WTC11 (cell line): ENCODE measurements around the gene SPTAN1. TPM values are rescaled to one million over a fixed set of nuclear protein-coding genes. Genes with fewer than 3 reads are reported as not detected.
A peak's percentile ranks its signal among the peaks of the same experiment; 100 is the strongest.

Source experiments
- ATAC-seq: fragments of 200-7000 bp; cut with Tn5 transposase; 2 replicates; pipeline ENCODE4 v1.10.0; 2021; ENCODE audit warnings: mild to moderate bottlenecking, moderate library complexity
- CTCF ChIA-PET: fragments of 300-600 bp; sonication (Branson Sonifier 250); formaldehyde crosslinking; loops from one replicate; lab custom pipeline; 2021; ENCODE audit warnings: antibody characterized with exemption; lab: Charles Lee
- POLR2A ChIA-PET: fragments of 350-600 bp; sonication (Branson Sonifier 250); formaldehyde crosslinking; loops from one replicate; lab custom pipeline; 2021; ENCODE audit warnings: antibody characterized with exemption; lab: Charles Lee
- DNase-seq: peaks from one replicate; pipeline ENCODE4 v3.0.0; 2021; ENCODE audit warnings: low spot score
- H3K27ac Mint-ChIP-seq: 2 replicates; pipeline ENCODE4 v1.8.0; 2021; ENCODE audit warnings: mixed read lengths
- H3K27me3 Mint-ChIP-seq: 2 replicates; pipeline ENCODE4 v1.8.0; 2021; ENCODE audit warnings: low read depth, mild to moderate bottlenecking, moderate library complexity, mixed read lengths
- H3K36me3 Mint-ChIP-seq: 2 replicates; pipeline ENCODE4 v1.8.0; 2021; ENCODE audit warnings: mixed read lengths
- H3K4me1 Mint-ChIP-seq: 2 replicates; pipeline ENCODE4 v1.8.0; 2022; ENCODE audit warnings: mixed read lengths
- H3K4me3 Mint-ChIP-seq: 2 replicates; pipeline ENCODE4 v1.8.0; 2021; ENCODE audit warnings: mild to moderate bottlenecking, moderate library complexity, mixed read lengths
- H3K9me3 Mint-ChIP-seq: 2 replicates; pipeline ENCODE4 v1.8.0; 2021; ENCODE audit warnings: mixed read lengths
- ARID4B ChIP-seq: sonication (generic); formaldehyde crosslinking; IDR thresholded peaks from 2 replicates; pipeline ENCODE4 v1.8.0; 2023; ENCODE audit warnings: missing genetic modification reagents, mild to moderate bottlenecking, borderline replicate concordance
- ATF1 ChIP-seq: sonication (generic); formaldehyde crosslinking; IDR thresholded peaks from 2 replicates; pipeline ENCODE4 v1.8.1; 2023; ENCODE audit warnings: mild to moderate bottlenecking, moderate library complexity, missing genetic modification reagents
- ATF6 ChIP-seq: sonication (generic); formaldehyde crosslinking; IDR thresholded peaks from 2 replicates; pipeline ENCODE4 v1.8.1; 2023; ENCODE audit warnings: mild to moderate bottlenecking, missing genetic modification reagents
- FOXK1 ChIP-seq: sonication (generic); formaldehyde crosslinking; IDR thresholded peaks from 2 replicates; pipeline ENCODE4 v1.8.0; 2022; ENCODE audit warnings: mild to moderate bottlenecking, moderate library complexity, missing genetic modification reagents
- FOXP1 ChIP-seq: sonication (generic); formaldehyde crosslinking; IDR thresholded peaks from 2 replicates; pipeline ENCODE4 v1.8.0; 2022; ENCODE audit warnings: missing genetic modification reagents, mild to moderate bottlenecking, moderate library complexity, borderline replicate concordance
- GRHL2 ChIP-seq: fragments of 250-450 bp; sonication (Bioruptor Pico); IDR thresholded peaks from 2 replicates; pipeline ENCODE4 v1.8.0; 2022; ENCODE audit warnings: mild to moderate bottlenecking, moderate library complexity; ENCODE audit not compliant: insufficient replicate concordance, severe bottlenecking
- KAT7 ChIP-seq: sonication (generic); formaldehyde crosslinking; IDR thresholded peaks from 2 replicates; pipeline ENCODE4 v1.8.1; 2023; ENCODE audit warnings: missing genetic modification reagents, mild to moderate bottlenecking, borderline replicate concordance
- MXD4 ChIP-seq: fragments of 250-450 bp; sonication (Bioruptor Pico); IDR thresholded peaks from 2 replicates; pipeline ENCODE4 v1.8.0; 2021; ENCODE audit warnings: mild to moderate bottlenecking, moderate library complexity, borderline replicate concordance
- NFATC4 ChIP-seq: fragments of 250-450 bp; sonication (Bioruptor Pico); IDR thresholded peaks from 2 replicates; pipeline ENCODE4 v1.9.0; 2021; ENCODE audit warnings: mild to moderate bottlenecking
- NFYB ChIP-seq: sonication (generic); formaldehyde crosslinking; conservative IDR thresholded peaks from 2 replicates; pipeline ENCODE4 v1.8.0; 2022; ENCODE audit warnings: low read depth, missing genetic modification reagents
- NR2C2 ChIP-seq: sonication (generic); formaldehyde crosslinking; IDR thresholded peaks from 2 replicates; pipeline ENCODE4 v1.8.0; 2022; ENCODE audit warnings: mild to moderate bottlenecking, missing genetic modification reagents
- NR3C1 ChIP-seq: sonication (generic); formaldehyde crosslinking; conservative IDR thresholded peaks from 2 replicates; pipeline ENCODE4 v1.8.1; 2023; ENCODE audit warnings: low read depth, mild to moderate bottlenecking, missing genetic modification reagents
- TCF7 ChIP-seq: sonication (generic); formaldehyde crosslinking; IDR thresholded peaks from 2 replicates; pipeline ENCODE4 v1.8.0; 2022; ENCODE audit warnings: mild to moderate bottlenecking, low read depth, missing genetic modification reagents, moderate library complexity
- TP53 ChIP-seq: sonication (generic); formaldehyde crosslinking; IDR thresholded peaks from 2 replicates; pipeline ENCODE4 v1.8.1; 2023; ENCODE audit warnings: mild to moderate bottlenecking, missing genetic modification reagents
- USF2 ChIP-seq: sonication (generic); formaldehyde crosslinking; IDR thresholded peaks from 2 replicates; pipeline ENCODE4 v1.8.1; 2023; ENCODE audit warnings: mild to moderate bottlenecking, missing genetic modification reagents, moderate library complexity
- ZBTB21 ChIP-seq: sonication (generic); formaldehyde crosslinking; IDR thresholded peaks from 2 replicates; pipeline ENCODE4 v1.8.1; 2023; ENCODE audit warnings: mild to moderate bottlenecking, missing genetic modification reagents, borderline replicate concordance
- ZNF138 ChIP-seq: sonication (generic); formaldehyde crosslinking; conservative IDR thresholded peaks from 2 replicates; pipeline ENCODE4 v1.8.1; 2022; ENCODE audit warnings: mild to moderate bottlenecking, moderate library complexity, missing genetic modification reagents
- ZNF219 ChIP-seq: sonication (generic); formaldehyde crosslinking; IDR thresholded peaks from 2 replicates; pipeline ENCODE4 v1.8.0; 2023; ENCODE audit warnings: missing genetic modification reagents, mild to moderate bottlenecking, borderline replicate concordance
- ZNF317 ChIP-seq: sonication (generic); formaldehyde crosslinking; IDR thresholded peaks from 2 replicates; pipeline ENCODE4 v1.8.1; 2023; ENCODE audit warnings: low read depth, mild to moderate bottlenecking, moderate library complexity, missing genetic modification reagents, borderline replicate concordance
- ZNF416 ChIP-seq: fragments of 250-450 bp; sonication (Bioruptor Pico); IDR thresholded peaks from 2 replicates; pipeline ENCODE4 v1.9.0; 2021; ENCODE audit warnings: mild to moderate bottlenecking, inconsistent platforms
- ZNF512 ChIP-seq: sonication (generic); formaldehyde crosslinking; IDR thresholded peaks from 2 replicates; pipeline ENCODE4 v1.8.1; 2022; ENCODE audit warnings: missing genetic modification reagents, borderline replicate concordance
- total RNA-seq: library from RNA; stranded (reverse); gene quantifications from 3 replicates; pipeline ENCODE4 v1.2.3, GENCODE V29; 2021
- TF ChIP-seq, protein P1 (sequence below): sonication (generic); formaldehyde crosslinking; IDR thresholded peaks from 2 replicates; pipeline ENCODE4 v1.8.1; 2023; ENCODE audit warnings: mild to moderate bottlenecking, missing genetic modification reagents, moderate library complexity
- TF ChIP-seq, protein P2 (sequence below): sonication (generic); formaldehyde crosslinking; IDR thresholded peaks from 2 replicates; pipeline ENCODE4 v1.8.0; 2023; ENCODE audit warnings: missing genetic modification reagents

The SPTAN1 gene
- total RNA-seq, 1 experiment from 2014 or later = 255 TPM

DNA sequence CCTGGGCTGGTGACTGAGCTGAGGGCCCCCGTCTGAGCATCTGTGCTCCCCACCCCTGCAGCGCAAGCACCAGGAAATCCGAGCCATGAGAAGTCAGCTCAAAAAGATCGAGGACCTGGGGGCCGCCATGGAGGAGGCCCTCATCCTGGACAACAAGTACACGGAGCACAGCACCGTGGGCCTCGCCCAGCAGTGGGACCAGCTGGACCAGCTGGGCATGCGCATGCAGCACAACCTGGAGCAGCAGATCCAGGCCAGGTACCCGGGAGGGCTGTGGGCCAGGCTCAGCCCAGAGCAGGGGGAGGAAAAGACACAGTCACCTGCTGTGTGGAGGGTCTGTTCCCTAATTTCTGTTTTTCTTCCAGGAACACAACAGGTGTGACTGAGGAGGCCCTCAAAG is 79.7 kb downstream of the SPTAN1 start:
- Mint-ChIP-seq H3K27ac (peak overlapping the region; percentile 79; the same call in 1 of the 2 replicates), H3K9me3 (no peaks in the 10 kb centered on the region), H3K36me3 (peaks cover 34% of the 10 kb centered on the region), H3K4me1 (peaks cover 3% of the 10 kb centered on the region; the same call in 1 of the 2 replicates), H3K27me3 (no peaks in the 10 kb centered on the region), H3K4me3 (no peak overlapping the region)
- POLR2A ChIA-PET = no interaction called here
- TF ChIP-seq ARID4B (CRISPR knock-in tag) (no peak), NR2C2 (CRISPR knock-in tag) (no peak), ATF6 (no peak), NFATC4 (CRISPR knock-in tag) (no peak), MXD4 (CRISPR knock-in tag) (no peak), ZNF512 (CRISPR knock-in tag) (no peak), ZNF138 (no peak), TCF7 (no peak), GRHL2 (CRISPR knock-in tag) (no peak), KAT7 (CRISPR knock-in tag) (no peak), NFYB (CRISPR knock-in tag) (no peak), ZNF317 (no peak), ZNF416 (CRISPR knock-in tag) (no peak)
- TF ChIP-seq, protein P1, sequence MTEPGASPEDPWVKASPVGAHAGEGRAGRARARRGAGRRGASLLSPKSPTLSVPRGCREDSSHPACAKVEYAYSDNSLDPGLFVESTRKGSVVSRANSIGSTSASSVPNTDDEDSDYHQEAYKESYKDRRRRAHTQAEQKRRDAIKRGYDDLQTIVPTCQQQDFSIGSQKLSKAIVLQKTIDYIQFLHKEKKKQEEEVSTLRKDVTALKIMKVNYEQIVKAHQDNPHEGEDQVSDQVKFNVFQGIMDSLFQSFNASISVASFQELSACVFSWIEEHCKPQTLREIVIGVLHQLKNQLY = no peak
- CTCF ChIA-PET = no interaction called here
- no peak for ATAC-seq
- no peak for DNase-seq

DNA sequence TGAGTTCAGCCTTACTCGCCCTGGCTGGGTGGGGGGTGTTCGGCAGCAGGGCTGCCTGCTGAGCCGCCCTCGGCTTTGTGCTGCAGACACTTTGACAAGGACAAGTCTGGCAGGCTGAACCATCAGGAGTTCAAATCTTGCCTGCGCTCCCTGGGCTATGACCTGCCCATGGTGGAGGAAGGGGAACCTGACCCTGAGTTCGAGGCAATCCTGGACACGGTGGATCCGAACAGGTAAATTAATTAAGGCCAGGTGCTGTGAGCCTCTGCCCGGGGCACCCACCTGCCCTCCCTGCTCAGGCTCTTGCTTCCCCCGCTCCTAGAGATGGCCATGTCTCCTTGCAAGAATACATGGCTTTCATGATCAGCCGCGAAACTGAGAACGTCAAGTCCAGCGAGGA is 80.1 kb downstream of the SPTAN1 start:
- ChIA-PET CTCF (interaction anchor here (0.7 kb wide), 1 partner anchor 8 kb away, joined by 3 read pairs; no protein-coding TSS in a partner anchor), POLR2A (no interaction called here)
- H3K9me3 Mint-ChIP-seq = no peaks in the 10 kb centered on the region
- peaks cover 3% of the 10 kb centered on the region; the same call in 1 of the 2 replicates for H3K4me1 Mint-ChIP-seq
- no peak overlapping the region for H3K4me3 Mint-ChIP-seq
- peaks cover 34% of the 10 kb centered on the region for H3K36me3 Mint-ChIP-seq
- H3K27ac Mint-ChIP-seq = no peak overlapping the region
- ATAC-seq (no peak), DNase-seq (no peak)
- no peaks in the 10 kb centered on the region for H3K27me3 Mint-ChIP-seq
- TF ChIP-seq FOXP1 (CRISPR knock-in tag) = no peak
- TF ChIP-seq NR3C1 = no peak
- TF ChIP-seq, protein P2, sequence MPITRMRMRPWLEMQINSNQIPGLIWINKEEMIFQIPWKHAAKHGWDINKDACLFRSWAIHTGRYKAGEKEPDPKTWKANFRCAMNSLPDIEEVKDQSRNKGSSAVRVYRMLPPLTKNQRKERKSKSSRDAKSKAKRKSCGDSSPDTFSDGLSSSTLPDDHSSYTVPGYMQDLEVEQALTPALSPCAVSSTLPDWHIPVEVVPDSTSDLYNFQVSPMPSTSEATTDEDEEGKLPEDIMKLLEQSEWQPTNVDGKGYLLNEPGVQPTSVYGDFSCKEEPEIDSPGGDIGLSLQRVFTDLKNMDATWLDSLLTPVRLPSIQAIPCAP (CRISPR knock-in tag) = no peak
- no peak for TF ChIP-seq USF2 (CRISPR knock-in tag)
- TF ChIP-seq ATF1 (CRISPR knock-in tag) = no peak
- no peak for TF ChIP-seq TCF7
- TF ChIP-seq ZBTB21 = no peak
- TF ChIP-seq FOXK1 (CRISPR knock-in tag) = no peak
- TF ChIP-seq KAT7 (CRISPR knock-in tag) = no peak
- TF ChIP-seq TP53 (CRISPR knock-in tag) = no peak
- no peak for TF ChIP-seq ZNF219 (CRISPR knock-in tag)
